GM15510 (cell line): Measurements from ENCODE around the gene TNF.

Source experiments
- POLR2A ChIP-seq: IDR thresholded peaks from 3 replicates; pipeline ENCODE4 v1.6.1; 2011; ENCODE audit warnings: borderline replicate concordance; ENCODE audit not compliant: insufficient read length; ENCODE audit errors: extremely low read depth

The TNF gene

DNA sequence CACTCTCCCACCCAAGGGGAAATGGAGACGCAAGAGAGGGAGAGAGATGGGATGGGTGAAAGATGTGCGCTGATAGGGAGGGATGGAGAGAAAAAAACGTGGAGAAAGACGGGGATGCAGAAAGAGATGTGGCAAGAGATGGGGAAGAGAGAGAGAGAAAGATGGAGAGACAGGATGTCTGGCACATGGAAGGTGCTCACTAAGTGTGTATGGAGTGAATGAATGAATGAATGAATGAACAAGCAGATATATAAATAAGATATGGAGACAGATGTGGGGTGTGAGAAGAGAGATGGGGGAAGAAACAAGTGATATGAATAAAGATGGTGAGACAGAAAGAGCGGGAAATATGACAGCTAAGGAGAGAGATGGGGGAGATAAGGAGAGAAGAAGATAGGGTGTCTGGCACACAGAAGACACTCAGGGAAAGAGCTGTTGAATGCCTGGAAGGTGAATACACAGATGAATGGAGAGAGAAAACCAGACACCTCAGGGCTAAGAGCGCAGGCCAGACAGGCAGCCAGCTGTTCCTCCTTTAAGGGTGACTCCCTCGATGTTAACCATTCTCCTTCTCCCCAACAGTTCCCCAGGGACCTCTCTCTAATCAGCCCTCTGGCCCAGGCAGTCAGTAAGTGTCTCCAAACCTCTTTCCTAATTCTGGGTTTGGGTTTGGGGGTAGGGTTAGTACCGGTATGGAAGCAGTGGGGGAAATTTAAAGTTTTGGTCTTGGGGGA is 754 bp downstream of the TNF start:
- TF ChIP-seq POLR2A: no peak

DNA sequence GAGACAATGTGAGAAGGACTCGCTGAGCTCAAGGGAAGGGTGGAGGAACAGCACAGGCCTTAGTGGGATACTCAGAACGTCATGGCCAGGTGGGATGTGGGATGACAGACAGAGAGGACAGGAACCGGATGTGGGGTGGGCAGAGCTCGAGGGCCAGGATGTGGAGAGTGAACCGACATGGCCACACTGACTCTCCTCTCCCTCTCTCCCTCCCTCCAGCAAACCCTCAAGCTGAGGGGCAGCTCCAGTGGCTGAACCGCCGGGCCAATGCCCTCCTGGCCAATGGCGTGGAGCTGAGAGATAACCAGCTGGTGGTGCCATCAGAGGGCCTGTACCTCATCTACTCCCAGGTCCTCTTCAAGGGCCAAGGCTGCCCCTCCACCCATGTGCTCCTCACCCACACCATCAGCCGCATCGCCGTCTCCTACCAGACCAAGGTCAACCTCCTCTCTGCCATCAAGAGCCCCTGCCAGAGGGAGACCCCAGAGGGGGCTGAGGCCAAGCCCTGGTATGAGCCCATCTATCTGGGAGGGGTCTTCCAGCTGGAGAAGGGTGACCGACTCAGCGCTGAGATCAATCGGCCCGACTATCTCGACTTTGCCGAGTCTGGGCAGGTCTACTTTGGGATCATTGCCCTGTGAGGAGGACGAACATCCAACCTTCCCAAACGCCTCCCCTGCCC is 1.7 kb downstream of the TNF start:
- TF ChIP-seq POLR2A: no peak

DNA sequence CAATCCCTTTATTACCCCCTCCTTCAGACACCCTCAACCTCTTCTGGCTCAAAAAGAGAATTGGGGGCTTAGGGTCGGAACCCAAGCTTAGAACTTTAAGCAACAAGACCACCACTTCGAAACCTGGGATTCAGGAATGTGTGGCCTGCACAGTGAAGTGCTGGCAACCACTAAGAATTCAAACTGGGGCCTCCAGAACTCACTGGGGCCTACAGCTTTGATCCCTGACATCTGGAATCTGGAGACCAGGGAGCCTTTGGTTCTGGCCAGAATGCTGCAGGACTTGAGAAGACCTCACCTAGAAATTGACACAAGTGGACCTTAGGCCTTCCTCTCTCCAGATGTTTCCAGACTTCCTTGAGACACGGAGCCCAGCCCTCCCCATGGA is 2.2 kb downstream of the TNF start:
- TF ChIP-seq POLR2A: peak; percentile 8

DNA sequence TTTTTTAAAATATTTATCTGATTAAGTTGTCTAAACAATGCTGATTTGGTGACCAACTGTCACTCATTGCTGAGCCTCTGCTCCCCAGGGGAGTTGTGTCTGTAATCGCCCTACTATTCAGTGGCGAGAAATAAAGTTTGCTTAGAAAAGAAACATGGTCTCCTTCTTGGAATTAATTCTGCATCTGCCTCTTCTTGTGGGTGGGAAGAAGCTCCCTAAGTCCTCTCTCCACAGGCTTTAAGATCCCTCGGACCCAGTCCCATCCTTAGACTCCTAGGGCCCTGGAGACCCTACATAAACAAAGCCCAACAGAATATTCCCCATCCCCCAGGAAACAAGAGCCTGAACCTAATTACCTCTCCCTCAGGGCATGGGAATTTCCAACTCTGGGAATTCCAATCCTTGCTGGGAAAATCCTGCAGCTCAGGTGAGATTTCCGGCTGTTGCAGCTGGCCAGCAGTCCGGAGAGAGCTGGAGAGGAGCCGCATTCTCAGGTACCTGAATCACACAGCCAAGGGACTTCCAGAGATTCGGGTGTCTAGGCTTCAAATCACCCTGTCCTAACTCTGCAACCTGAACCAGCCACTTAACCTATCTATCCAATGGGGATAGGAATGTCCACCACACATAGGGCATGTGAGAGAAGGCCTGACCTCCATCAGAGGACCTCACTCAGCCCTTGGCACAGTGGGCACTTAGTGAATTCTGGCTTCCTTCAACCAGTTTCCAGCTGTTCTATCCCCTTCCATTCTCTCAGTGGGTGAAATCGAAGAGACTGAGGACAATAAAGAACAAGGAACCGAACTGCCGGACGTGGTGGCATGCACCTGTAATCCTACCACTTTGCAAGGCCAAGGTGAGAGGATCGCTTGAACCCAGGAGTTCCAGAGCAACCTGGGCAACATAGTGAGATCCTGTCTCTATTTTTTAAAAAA is 3.1 kb downstream of the TNF start:
- peak; percentile 36 for TF ChIP-seq POLR2A

DNA sequence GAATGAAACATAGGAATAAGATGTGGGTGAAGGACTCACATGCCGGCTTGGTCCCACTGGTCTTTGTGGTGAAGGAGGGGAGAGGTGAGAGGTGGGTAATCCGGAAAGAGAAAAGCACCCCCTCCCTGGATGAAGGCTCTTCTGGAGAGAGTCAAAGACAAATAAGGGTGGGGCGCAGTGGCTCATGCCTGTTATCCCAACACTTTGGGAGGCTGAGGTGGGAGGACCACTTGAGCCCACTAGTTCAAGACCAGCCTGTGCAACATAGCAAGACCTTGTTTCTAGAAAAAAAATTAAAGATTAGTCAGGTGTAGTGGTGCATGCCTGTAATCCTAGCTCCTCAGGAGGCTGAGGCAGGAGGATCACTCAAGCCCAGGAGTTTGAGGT is 3.7 kb downstream of the TNF start:
- TF ChIP-seq POLR2A: no peak

DNA sequence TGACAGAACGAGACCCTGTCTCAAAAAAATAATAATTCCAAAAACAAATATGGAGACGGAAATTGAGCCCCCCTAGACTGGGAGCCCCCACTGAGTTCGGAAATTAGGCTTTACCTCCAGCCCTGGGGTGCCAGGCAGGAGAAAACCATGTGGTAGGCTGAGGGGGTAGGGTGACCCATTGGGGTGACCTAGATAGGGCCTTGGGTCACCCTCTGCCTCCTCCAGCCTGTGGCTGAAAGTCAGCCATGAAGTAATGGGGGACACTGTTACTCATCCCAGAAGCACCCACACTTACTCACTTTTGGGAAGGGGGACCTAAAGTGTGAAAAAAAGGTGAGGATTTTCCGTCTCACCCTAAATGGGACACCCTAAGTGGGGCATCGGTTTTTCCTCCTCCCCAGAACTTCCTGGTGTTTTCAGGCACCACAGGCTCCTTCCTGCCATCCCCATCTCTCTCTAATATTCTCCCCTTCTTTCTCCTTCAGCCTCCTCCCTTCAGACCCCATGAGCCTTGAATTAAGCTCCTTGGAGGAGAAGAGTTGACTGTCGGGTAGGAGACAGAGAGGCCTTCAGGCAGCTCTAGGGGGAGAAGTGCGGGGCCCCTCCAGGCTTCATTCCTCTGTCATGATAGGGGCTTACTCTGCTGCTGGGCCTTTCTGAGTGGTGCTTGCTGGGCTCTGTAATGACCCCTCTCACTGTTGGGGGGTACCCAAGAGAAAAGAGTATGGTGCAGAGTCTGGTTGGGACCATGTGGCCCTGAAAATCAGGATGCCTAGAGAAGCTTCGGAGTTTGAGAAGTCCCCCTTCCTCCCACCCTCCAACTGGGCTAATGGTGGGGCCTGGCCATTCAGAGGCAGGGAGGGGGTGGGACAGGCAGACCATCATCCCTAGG is 4.4 kb downstream of the TNF start:
- no peak for TF ChIP-seq POLR2A

DNA sequence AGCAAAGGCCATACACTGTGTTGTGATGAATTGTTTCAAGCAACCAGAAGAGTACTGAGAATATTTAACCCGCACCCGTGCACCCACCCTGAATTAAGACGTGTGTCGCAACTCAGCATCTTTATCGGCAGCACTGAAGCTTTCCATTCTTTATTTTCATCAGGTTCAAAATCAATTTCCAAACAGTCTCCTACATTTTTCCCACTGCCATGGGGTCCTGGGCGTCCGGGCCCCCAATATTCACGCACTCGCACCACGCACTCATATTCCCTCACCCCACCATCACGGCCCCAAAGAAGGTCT is 5.0 kb downstream of the TNF start:
- TF ChIP-seq POLR2A: no peak

DNA sequence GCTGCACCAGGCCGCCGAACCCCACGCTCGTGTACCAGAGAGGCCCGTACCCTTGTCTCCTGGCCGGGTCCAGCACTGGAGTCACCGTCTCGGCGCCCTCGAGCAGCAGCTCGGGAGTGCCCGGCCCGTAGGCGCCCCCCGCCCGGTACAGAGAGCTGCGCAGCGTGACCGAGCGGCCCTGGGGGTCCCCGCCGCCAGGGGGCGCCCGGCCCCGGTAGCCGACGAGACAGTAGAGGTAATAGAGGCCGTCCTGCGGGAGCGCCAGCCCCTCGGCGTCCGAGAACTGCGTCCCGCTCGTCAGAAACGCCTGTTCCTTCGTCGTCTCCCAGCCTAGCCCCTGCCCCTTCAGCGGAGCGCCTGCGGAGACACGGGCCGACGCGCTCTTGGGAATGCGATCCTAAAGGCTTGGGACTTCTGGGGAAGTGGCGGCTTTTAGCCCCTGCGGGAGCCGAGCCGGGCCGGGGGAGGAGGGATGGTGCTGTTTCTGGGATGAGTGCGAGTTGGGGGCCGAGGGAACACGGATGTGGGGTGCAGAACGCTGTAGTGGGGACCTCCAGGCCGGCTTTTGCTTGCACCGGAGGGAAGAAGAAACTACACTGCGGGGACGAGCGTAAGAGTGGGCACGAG is 5.6 kb downstream of the TNF start:
- peak; percentile 50 for TF ChIP-seq POLR2A

DNA sequence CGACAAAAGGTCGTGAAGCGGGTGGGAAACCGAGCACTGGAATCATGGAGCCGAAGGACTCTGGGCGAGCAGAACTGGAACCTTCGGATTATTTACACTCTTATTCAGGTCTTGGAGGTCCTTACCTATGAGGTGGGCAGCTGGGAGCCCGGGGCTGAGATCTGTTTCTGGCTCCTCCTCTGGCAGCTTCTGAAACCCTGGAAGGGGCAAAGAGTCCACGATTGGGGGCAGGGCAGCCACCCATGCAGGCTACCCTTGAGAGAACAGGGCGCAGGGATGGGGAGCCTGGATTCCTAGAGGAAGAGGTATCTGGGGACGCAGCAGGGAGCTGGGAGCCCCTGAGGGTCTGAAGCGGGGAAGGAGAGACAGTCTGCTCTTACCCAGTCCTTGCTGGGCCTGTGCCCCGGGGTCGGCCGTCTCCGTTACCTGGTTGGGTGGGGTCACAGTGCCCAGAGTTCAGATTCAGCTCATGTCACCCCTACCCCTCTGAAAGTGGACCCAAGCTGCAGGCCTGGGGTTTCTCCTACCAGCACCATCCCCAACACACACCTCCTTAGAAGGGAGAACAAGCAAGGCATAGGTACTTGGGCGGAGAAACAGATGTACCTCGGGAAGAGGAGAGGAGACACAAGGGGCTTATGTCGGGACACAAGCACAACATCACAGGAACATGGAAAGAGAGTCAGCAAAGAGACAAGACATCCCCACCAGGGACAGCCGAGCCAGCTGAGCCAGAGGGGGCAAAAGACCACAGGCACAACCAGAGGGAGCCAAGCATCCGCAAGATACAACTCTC is 6.3 kb downstream of the TNF start:
- no peak for TF ChIP-seq POLR2A

DNA sequence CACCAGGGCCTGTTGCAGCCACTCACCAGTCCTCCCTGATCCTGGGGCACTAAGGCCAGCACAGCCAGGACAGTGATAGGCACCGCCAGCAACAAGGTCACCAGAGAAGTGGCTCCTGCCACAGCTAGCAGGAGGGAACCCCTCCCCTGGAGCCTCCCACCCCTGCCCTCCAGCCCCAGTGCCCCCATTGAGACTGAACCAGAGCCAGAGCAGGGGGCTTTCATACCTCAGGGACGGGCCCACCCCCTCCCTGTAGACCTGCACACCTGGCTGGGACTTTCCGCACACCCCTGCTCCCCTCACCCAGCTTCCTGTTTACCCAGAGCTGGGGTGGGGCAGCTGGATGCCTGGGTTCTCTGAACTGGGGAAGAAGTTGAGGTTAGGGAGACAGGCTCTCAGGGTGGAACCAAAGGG is 6.9 kb downstream of the TNF start, which contains the start of gene LTB:
Gene LTB (minus strand): TSS at position 195 of the 414 bp plus-strand sequence. CDS start 7 bp downstream, at position 188.
- peak; percentile 45 for TF ChIP-seq POLR2A

DNA sequence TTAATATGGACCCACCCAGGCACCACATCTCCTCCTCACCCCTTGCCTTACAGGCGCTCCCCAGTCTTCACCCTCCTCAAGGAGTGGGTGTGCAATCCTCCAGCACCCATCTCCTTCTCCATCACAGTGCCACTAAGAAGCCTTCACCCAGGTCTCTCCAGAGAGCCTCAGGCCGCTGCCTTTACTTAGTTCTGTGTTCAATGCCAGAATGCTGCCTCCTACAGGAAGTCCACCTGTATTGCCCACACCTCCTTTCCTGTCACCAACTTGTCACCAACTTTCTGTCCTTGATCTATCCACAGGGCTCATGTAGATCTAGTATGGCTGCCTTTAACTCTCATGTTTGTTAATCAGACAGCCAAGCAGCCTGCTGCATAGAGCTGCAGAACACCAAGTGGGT is 10.1 kb downstream of the TNF start:
- no peak for TF ChIP-seq POLR2A

DNA sequence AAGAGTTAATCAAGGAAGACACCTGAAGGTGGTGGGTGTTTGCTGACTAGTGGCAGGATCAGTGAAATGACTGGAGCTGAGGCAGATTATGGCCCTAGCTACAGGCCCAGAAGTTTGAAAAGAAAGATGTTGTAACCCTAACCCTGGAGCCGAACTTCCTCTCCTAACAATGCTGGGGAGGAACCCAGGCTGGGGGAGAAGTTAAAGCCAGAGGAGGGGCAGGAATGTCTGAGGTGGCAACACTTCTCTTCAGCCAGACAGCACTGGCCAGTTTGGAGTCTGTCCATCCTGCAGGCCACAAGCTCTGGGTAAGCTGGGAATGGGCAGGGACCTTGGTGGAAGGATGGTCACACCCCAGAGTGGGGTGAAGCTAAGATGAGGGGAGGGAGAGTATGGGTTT is 10.6 kb downstream of the TNF start, which contains the start of gene LST1:
Gene LST1 (plus strand): TSS at position 270 of the 400 bp plus-strand sequence. CDS start 1,023 bp downstream, outside the sequence.
- TF ChIP-seq POLR2A: no peak
